ENCODE measurements around the gene TRMU. TPM values are rescaled to one million over a fixed set of nuclear protein-coding genes. Genes with fewer than 3 reads are reported as not detected.

TRMU gene
- total and polyA plus RNA-seq, 2 donors (not counting 3 experiments of a cell fraction or from before 2014, with no cell fraction given), result 42.4 to 65.7 TPM

DNA sequence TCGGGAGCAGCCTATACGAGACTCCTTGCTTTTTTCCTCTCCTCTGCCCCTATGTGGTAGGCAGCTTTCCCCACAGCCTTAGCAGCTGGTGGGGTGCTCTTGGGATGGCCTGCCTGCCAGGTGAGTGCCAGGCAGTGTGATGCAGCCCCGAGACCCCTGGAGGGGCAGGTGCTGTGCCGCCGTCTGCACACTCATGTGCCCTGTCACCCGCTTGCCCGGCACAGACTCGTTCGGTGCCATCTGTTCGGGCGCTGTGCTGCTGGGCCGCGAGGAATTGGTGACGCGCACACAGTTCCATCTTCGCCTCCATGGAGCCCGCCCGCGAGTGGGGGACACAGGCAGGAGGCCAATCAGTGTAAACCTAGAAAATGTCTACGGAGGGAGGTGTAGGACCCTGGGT is 15.1 kb downstream of the TRMU start:
- no peak overlapping the region for H3K9ac ChIP-seq (replicated peaks; ENCODE audit: extremely low read depth, insufficient read depth, low read length)
- BruUV-seq (replicated peaks), result no TSS peak
- no peaks in the 10 kb centered on the region for H3K4me1 ChIP-seq (ENCODE audit: control insufficient read depth, extremely low read depth, insufficient read depth, low read length)
- H3K9me3 ChIP-seq (replicated peaks; ENCODE audit: control insufficient read depth, insufficient read depth, low read length), result no peaks in the 10 kb centered on the region
- dilution Hi-C loops (cut with MboI; ENCODE audit: extremely low pct_ligation_motif_present, low sequenced_read_pairs) (no loop called here), intact Hi-C loops (cut with micrococcal nuclease) (no loop called here)
- TF ChIP-seq POLR2AphosphoS5 (IDR thresholded peaks at IDR 0.05; ENCODE audit: insufficient read depth, low read depth, low read length) (no peak), CTCF (IDR thresholded peaks at IDR 0.05; ENCODE audit: extremely low read depth in 1 of 2, insufficient read depth in 1 of 2, low read depth in 1 of 2, low read length in 2 of 2) (no peak), POLR2A (IDR thresholded peaks at IDR 0.05; ENCODE audit: low read depth, low read length) (no peak), JUN (IDR thresholded peaks at IDR 0.05; ENCODE audit: borderline replicate concordance, insufficient read depth, insufficient read length, low read depth) (no peak), EZH2 (IDR thresholded peaks at IDR 0.05; ENCODE audit: borderline replicate concordance, low read depth, low read length, severe bottlenecking) (no peak), MAX (IDR thresholded peaks at IDR 0.05; ENCODE audit: insufficient read depth, insufficient read length) (no peak), FOS (IDR thresholded peaks at IDR 0.05; ENCODE audit: borderline replicate concordance, insufficient read depth, low read length) (no peak), GATA2 (IDR thresholded peaks at IDR 0.05; ENCODE audit: insufficient read depth, insufficient read length, low read depth, low read length) (no peak), MYC (IDR thresholded peaks at IDR 0.05; ENCODE audit: low read depth, low read length) (no peak)
- CTCF ChIA-PET, result no interaction called here
- H3K4me2 ChIP-seq (ENCODE audit: insufficient read depth, low read length), result no peak overlapping the region
- H3K36me3 ChIP-seq (ENCODE audit: control insufficient read depth in 2 of 2, extremely low read depth in 1 of 2, insufficient read depth in 2 of 2, low read length in 2 of 2), result peaks cover 16 to 64% of the 10 kb centered on the region in 2 experiments
- no peaks in the 10 kb centered on the region for H3K9me1 ChIP-seq (replicated peaks; ENCODE audit: control insufficient read depth, extremely low read depth, insufficient read depth, low read length)
- H3K27me3 ChIP-seq (ENCODE audit: control insufficient read depth in 2 of 2, insufficient read depth in 2 of 2, low read length in 2 of 2), result no peaks in the 10 kb centered on the region
- no peak overlapping the region for H2AFZ ChIP-seq (ENCODE audit: low read depth, low read length)
- H3K4me3 ChIP-seq (replicated peaks in 1 of 3; ENCODE audit: insufficient read depth in 1 of 3, low read depth in 1 of 3, low read length in 3 of 3), result no peak overlapping the region
- no peak for DNase-seq (ENCODE audit: low read depth, low spot score)
- POLR2A ChIA-PET, result no interaction called here
- no peak overlapping the region for H3K27ac ChIP-seq (ENCODE audit: insufficient read depth, low read depth, low read length)
- H3K79me2 ChIP-seq (ENCODE audit: control insufficient read depth, insufficient read depth, low read length), result no peaks in the 10 kb centered on the region
- H4K20me1 ChIP-seq (replicated peaks; ENCODE audit: control insufficient read depth, extremely low read depth, insufficient read depth, low read length), result no peaks in the 10 kb centered on the region
- no peak for FAIRE-seq

Data from endothelial cell of umbilical vein (primary cell).